Stimulated activated CD4-positive, alpha-beta T cell treated with anti-CD3 and anti-CD28 coated beads, TNF-alpha, amount 100 ng/mL, for 1 hour (primary cell): ENCODE results near the gene DEFB125.

Source experiments
- DNase-seq, 3 donors: peaks; one replicate each; pipeline ENCODE4 v3.0.0-alpha.2; 2020; ENCODE audit warnings: low read depth in 3 of 3, low spot score in 1 of 3

DEFB125 gene

GRCh38 chr20:145877-146276 is 58.4 kb downstream of the DEFB125 start:
- DNase-seq: no peak
